ENCODE data around the gene RPL38. TPM values are rescaled to one million over a fixed set of nuclear protein-coding genes. Genes with fewer than 3 reads are reported as not detected.

The RPL38 gene
- total RNA-seq, 1 donor from 2014 or later = 701 TPM

- H3K27me3 ChIP-seq (ENCODE audit: low read depth) = no peaks in the 10 kb centered on the region
- DNase-seq (no peak), ATAC-seq (no peak)
- H3K4me3 ChIP-seq = peak overlapping the region; percentile 66
- no peak for TF ChIP-seq CTCF (IDR thresholded peaks at IDR 0.05)
- H3K27ac ChIP-seq = no peak overlapping the region
- H3K4me1 ChIP-seq = peaks cover 43% of the 10 kb centered on the region
- intact Hi-C loops (cut with DNase I) = no loop called here
- H3K9me3 ChIP-seq = no peaks in the 10 kb centered on the region
- H3K36me3 ChIP-seq = peaks cover 13% of the 10 kb centered on the region
Observed at GRCh38 chr17:74214484-74215341, 11.2 kb downstream of the RPL38 start.

- Histone ChIP-seq H3K36me3 (peaks cover 7% of the 10 kb centered on the region), H3K27me3 (ENCODE audit: low read depth) (no peaks in the 10 kb centered on the region), H3K4me3 (no peak overlapping the region), H3K27ac (no peak overlapping the region), H3K9me3 (no peaks in the 10 kb centered on the region), H3K4me1 (peaks cover 38% of the 10 kb centered on the region)
- intact Hi-C loops (cut with DNase I) = no loop called here
- TF ChIP-seq CTCF (IDR thresholded peaks at IDR 0.05) = no peak
- ATAC-seq (no peak), DNase-seq (no peak)
Observed at GRCh38 chr17:74215342-74215727, 11.9 kb downstream of the RPL38 start.

- intact Hi-C loops (cut with DNase I) = no loop called here
- DNase-seq = no peak
- Histone ChIP-seq H3K27ac (no peak overlapping the region), H3K4me1 (peaks cover 26% of the 10 kb centered on the region), H3K9me3 (no peaks in the 10 kb centered on the region), H3K27me3 (ENCODE audit: low read depth) (no peaks in the 10 kb centered on the region), H3K4me3 (no peak overlapping the region), H3K36me3 (no peaks in the 10 kb centered on the region)
- TF ChIP-seq CTCF (IDR thresholded peaks at IDR 0.05) = no peak
- ATAC-seq = no peak
Observed at GRCh38 chr17:74216505-74216904, 13.0 kb downstream of the RPL38 start.

- intact Hi-C loops (cut with DNase I) = no loop called here
- no peak overlapping the region for H3K27ac ChIP-seq
Observed at GRCh38 chr17:74217037-74217730, 13.7 kb downstream of the RPL38 start.

GRCh38 chr17:74217888-74218287 lies 14.4 kb downstream of the RPL38 start:
- Histone ChIP-seq H3K27me3 (ENCODE audit: low read depth) (no peaks in the 10 kb centered on the region), H3K9me3 (no peaks in the 10 kb centered on the region), H3K36me3 (peaks cover 3% of the 10 kb centered on the region), H3K4me3 (no peak overlapping the region), H3K27ac (no peak overlapping the region), H3K4me1 (peaks cover 13% of the 10 kb centered on the region)
- DNase-seq = no peak
- ATAC-seq = no peak
- intact Hi-C loops (cut with DNase I) = no loop called here
- no peak for TF ChIP-seq CTCF (IDR thresholded peaks at IDR 0.05)

More at GRCh38 chr17:74217037-74217730, 13.7 kb downstream of the RPL38 start:
- Histone ChIP-seq H3K36me3 (no peaks in the 10 kb centered on the region), H3K4me1 (peaks cover 20% of the 10 kb centered on the region), H3K9me3 (no peaks in the 10 kb centered on the region), H3K4me3 (no peak overlapping the region), H3K27me3 (ENCODE audit: low read depth) (no peaks in the 10 kb centered on the region)
- ATAC-seq = no peak
- no peak for DNase-seq
- TF ChIP-seq CTCF (IDR thresholded peaks at IDR 0.05) = no peak
